SU-DHL-6 (cell line): Measurements from ENCODE around the gene SNED1.

Experiments
- CTCF ChIP-seq: fragments of 200-600 bp; sonication (generic); IDR thresholded peaks from one replicate; pipeline ENCODE4 v1.5.1; 2017; ENCODE audit warnings: antibody characterized with exemption, mild to moderate bottlenecking, low read length, moderate library complexity; ENCODE audit not compliant: insufficient read depth, poor library complexity, severe bottlenecking
- EZH2phosphoT487 ChIP-seq: fragments of 200-600 bp; sonication (generic), shearing (Covaris generic); conservative IDR thresholded peaks from 2 replicates; pipeline ENCODE4 v1.6.1; 2018; ENCODE audit warnings: mild to moderate bottlenecking, antibody characterized with exemption, low read length, moderate library complexity, mixed read lengths

GRCh38 chr2:241008711-241009121 is 10.3 kb downstream of the SNED1 start:
- TF ChIP-seq CTCF = no peak
- TF ChIP-seq EZH2phosphoT487 = no peak
